Esophagus muscularis mucosa (tissue), 4 donors: ENCODE results near the gene DLD. TPM values are rescaled to one million over a fixed set of nuclear protein-coding genes. Genes with fewer than 3 reads are reported as not detected.
A peak's percentile ranks its signal among the peaks of the same experiment; 100 is the strongest.
"Not testable (repeated sequence)": the region's sequence is repeated elsewhere in the genome, so short reads cannot be mapped to it uniquely, and the experiment has no call there.

Experiments used
- DNase-seq: peaks from one replicate; pipeline ENCODE4 v3.0.0-alpha.2; 2017; ENCODE audit errors: extremely low spot score
- H3K27ac ChIP-seq, 4 donors: fragments of 200-600 bp; sonication (generic); replicated peaks in 1 of 4; 1 replicate in 3 of 4; 2 replicates in 1 of 4; pipeline ENCODE4 v1.5.1; 2016 to 2019; ENCODE audit warnings: mild to moderate bottlenecking in 1 of 4
- H3K27me3 ChIP-seq, 4 donors: fragments of 200-600 bp; sonication (generic); one replicate each; pipeline versions ENCODE4 v1.5.1 to v1.6.0; 2016 to 2019
- H3K36me3 ChIP-seq, 4 donors: fragments of 200-600 bp; sonication (generic); one replicate each; pipeline ENCODE4 v1.5.1; 2016 to 2019
- H3K4me1 ChIP-seq, 4 donors: fragments of 200-600 bp; sonication (generic); one replicate each; pipeline ENCODE4 v1.5.1; 2016 to 2019
- H3K4me3 ChIP-seq, 4 donors: fragments of 200-600 bp; sonication (generic); 1 replicate in 2 of 4; 2 replicates in 2 of 4; pipeline ENCODE4 v1.5.1; 2016 to 2019; ENCODE audit warnings: mild to moderate bottlenecking in 4 of 4, moderate library complexity in 1 of 4
- H3K9me3 ChIP-seq, 4 donors: fragments of 200-600 bp; sonication (generic); 1 replicate in 3 of 4; 2 replicates in 1 of 4; pipeline ENCODE4 v1.5.1; 2016 to 2019
- EP300 ChIP-seq: sonication (generic); formaldehyde crosslinking; IDR thresholded peaks from one replicate; pipeline ENCODE4 v1.6.1; 2017; ENCODE audit warnings: antibody characterized with exemption
- POLR2A ChIP-seq: fragments of 450-650 bp; IDR thresholded peaks from one replicate; pipeline ENCODE4 v1.6.1; 2017; ENCODE audit warnings: antibody characterized with exemption, moderate library complexity, mild to moderate bottlenecking, low read depth
- POLR2AphosphoS5 ChIP-seq, 2 donors: sonication (generic); formaldehyde crosslinking; IDR thresholded peaks; one replicate each; pipeline ENCODE4 v1.6.1; 2017; ENCODE audit warnings: antibody characterized with exemption in 2 of 2
- WGBS: methylation state at CpG from one replicate; pipeline ENCODE4 v1.1.5; 2018; 5-methylcytosine and 5-hydroxymethylcytosine counted together
- intact Hi-C: fragments of 100-400 bp; cut with DNase I; formaldehyde crosslinking; loops from one replicate; pipeline ENCODE4 v1.15.1; 2023
- total RNA-seq, 4 donors: library from RNA; depleted of rRNA; stranded (reverse); fragments of >200 nt; gene quantifications; one replicate each; pipeline versions ENCODE4 v1.1.0 to v1.2.1, GENCODE V29; 2016
- TF ChIP-seq, protein P1 (sequence below), 3 experiments: fragments of 200-600 bp in 2 of 3; fragments of 450-650 bp in 1 of 3; sonication (generic) in 2 of 3; IDR thresholded peaks; one replicate each; pipeline ENCODE4 v1.5.1; 2017 to 2019; ENCODE audit warnings: antibody characterized with exemption in 3 of 3, mild to moderate bottlenecking in 2 of 3, moderate library complexity in 1 of 3

DLD gene
- total RNA-seq, 4 donors from 2014 or later: 99.9 to 135 (median 119) TPM

- Histone ChIP-seq H3K4me3 (no peak overlapping the region), H3K27ac (peak overlapping the region; percentile 61 to 86 (median 67)), H3K27me3 (no peaks in the 10 kb centered on the region), H3K4me1 (peaks cover 19 to 86% (median 82%) of the 10 kb centered on the region in 4 donors), H3K9me3 (no peaks in the 10 kb centered on the region), H3K36me3 (peaks cover 9 to 92% (median 65%) of the 10 kb centered on the region in 4 donors)
- WGBS: 65% methylated on average over 3 of the region's 9 CpGs
- TF ChIP-seq, protein P1, sequence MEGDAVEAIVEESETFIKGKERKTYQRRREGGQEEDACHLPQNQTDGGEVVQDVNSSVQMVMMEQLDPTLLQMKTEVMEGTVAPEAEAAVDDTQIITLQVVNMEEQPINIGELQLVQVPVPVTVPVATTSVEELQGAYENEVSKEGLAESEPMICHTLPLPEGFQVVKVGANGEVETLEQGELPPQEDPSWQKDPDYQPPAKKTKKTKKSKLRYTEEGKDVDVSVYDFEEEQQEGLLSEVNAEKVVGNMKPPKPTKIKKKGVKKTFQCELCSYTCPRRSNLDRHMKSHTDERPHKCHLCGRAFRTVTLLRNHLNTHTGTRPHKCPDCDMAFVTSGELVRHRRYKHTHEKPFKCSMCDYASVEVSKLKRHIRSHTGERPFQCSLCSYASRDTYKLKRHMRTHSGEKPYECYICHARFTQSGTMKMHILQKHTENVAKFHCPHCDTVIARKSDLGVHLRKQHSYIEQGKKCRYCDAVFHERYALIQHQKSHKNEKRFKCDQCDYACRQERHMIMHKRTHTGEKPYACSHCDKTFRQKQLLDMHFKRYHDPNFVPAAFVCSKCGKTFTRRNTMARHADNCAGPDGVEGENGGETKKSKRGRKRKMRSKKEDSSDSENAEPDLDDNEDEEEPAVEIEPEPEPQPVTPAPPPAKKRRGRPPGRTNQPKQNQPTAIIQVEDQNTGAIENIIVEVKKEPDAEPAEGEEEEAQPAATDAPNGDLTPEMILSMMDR (IDR thresholded peaks at IDR 0.05): no peak
- TF ChIP-seq POLR2AphosphoS5 (IDR thresholded peaks at IDR 0.05) (no peak), EP300 (no peak), POLR2A (no peak)
- intact Hi-C loops: no loop called here
- no peak for DNase-seq
Observed at GRCh38 chr7:107951896-107952295, 60.9 kb downstream of the DLD start.

DNA sequence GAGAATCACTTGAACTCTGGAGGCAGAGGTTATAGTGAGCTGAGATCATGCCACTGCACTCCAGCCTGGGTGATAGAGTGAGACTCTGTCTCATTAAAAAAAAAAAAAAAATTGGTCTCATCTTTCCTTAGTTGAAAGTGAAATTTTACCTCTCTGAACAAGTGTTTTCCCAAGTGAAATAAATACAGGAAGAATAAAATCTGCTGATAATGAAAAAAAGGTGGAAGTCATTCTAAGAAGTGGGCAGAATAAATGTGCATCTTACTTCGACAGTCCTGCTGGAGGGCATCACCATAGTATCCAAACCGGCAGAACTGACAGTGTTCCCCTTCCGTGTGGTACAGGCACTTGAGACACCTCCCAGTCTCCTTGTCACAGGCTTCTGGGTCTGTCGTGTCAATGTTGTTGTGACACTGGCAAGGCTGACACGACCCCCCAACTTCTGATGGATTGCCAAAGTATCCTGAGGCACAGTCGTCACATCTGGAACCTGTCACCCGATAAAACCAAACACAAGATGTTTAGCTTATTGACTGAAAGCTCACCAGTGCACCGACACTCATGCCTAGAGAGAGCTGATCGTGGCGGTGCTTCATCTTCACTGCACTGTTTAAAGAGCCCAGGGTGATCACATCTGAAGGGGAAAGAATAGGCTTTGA, 62.4 kb downstream of the DLD start:
- Histone ChIP-seq H3K27me3 (no peaks in the 10 kb centered on the region), H3K27ac (peak overlapping the region; percentile 61 to 86 (median 67)), H3K36me3 (peaks cover 9 to 90% (median 62%) of the 10 kb centered on the region in 4 donors), H3K9me3 (no peaks in the 10 kb centered on the region), H3K4me1 (peaks cover 19 to 86% (median 82%) of the 10 kb centered on the region in 4 donors), H3K4me3 (no peak overlapping the region)
- 72% methylated on average over 5 of the region's 10 CpGs for WGBS
- DNase-seq: peak; percentile 70
- intact Hi-C loops: no loop called here
- TF ChIP-seq, protein P1 (IDR thresholded peaks at IDR 0.05): no peak
- no peak for TF ChIP-seq POLR2A
- no peak for TF ChIP-seq POLR2AphosphoS5 (IDR thresholded peaks at IDR 0.05)
- TF ChIP-seq EP300: no peak

GRCh38 chr7:107953924-107954303, 62.9 kb downstream of the DLD start:
- peaks cover 19 to 86% (median 81%) of the 10 kb centered on the region in 4 donors for H3K4me1 ChIP-seq
- H3K27me3 ChIP-seq: no peaks in the 10 kb centered on the region
- WGBS: 85% methylated on average over 2 of the region's 2 CpGs
- no peak overlapping the region for H3K4me3 ChIP-seq
- DNase-seq: peak; percentile 14
- H3K9me3 ChIP-seq: no peaks in the 10 kb centered on the region
- peaks cover 9 to 90% (median 60%) of the 10 kb centered on the region in 4 donors for H3K36me3 ChIP-seq
- TF ChIP-seq POLR2AphosphoS5 (IDR thresholded peaks at IDR 0.05): peak in 1 of 2 donors; percentile 7
- TF ChIP-seq POLR2A: no peak
- TF ChIP-seq, protein P1 (IDR thresholded peaks at IDR 0.05): no peak
- no peak for TF ChIP-seq EP300
- H3K27ac ChIP-seq: peak overlapping the region; percentile 61 to 86 (median 67)
- intact Hi-C loops: no loop called here

DNA sequence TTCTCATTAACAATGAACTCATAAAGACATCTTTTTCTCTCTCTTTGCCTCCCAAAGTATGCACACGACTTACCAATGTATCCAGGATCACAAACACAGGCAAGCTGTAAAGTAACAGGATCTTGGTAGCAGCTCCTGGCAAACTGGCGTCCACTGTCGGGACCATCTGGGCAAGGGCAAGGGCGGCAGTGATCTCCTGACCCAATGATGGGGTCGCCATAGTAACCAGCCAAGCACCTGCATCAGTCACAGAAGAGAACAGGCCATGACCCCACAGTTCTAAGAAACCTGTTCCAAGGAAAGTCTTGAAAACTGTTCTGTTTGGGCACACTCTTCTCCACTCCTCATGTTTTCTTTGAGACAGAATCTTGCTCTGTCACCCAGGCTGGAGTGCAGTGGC, 64.4 kb downstream of the DLD start:
- Histone ChIP-seq H3K27ac (peak overlapping the region; percentile 5 to 86 (median 79)), H3K27me3 (no peaks in the 10 kb centered on the region), H3K9me3 (no peaks in the 10 kb centered on the region), H3K4me1 (peaks cover 21 to 89% (median 82%) of the 10 kb centered on the region in 4 donors), H3K4me3 (no peak overlapping the region), H3K36me3 (peaks cover 7 to 95% (median 69%) of the 10 kb centered on the region in 4 donors)
- intact Hi-C loops: no loop called here
- DNase-seq: peak; percentile 91
- TF ChIP-seq, protein P1 (IDR thresholded peaks at IDR 0.05): no peak
- peak in 1 of 2 donors; percentile 31 for TF ChIP-seq POLR2AphosphoS5 (IDR thresholded peaks at IDR 0.05)
- WGBS: 86% methylated on average over 5 of the region's 5 CpGs

DNA sequence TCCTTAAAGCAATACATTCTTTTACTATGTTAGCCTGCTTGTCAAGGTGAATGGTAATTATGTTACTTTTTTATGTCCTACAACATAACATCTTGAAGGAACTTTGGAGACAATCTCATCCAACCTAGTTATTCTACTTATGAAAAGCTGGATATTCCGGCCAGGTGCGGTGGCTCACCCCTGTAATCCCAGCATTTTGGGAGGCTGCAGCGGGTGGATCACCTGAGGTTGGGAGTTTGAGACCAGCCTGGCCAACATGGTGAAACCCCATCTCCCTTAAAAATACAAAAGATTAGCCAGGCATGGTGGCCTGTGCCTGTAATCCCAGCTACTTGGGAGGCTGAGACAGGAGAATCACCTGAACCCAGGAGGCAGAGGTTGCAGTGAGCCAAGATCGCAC, 66.0 kb downstream of the DLD start:
- H3K4me3 ChIP-seq, intact Hi-C loops, H3K27me3 ChIP-seq, DNase-seq, H3K9me3 ChIP-seq: not testable (repeated sequence)
- Histone ChIP-seq H3K4me1 (peaks cover 23 to 90% (median 83%) of the 10 kb centered on the region in 4 donors), H3K27ac (peak overlapping the region; percentile 79 to 86 (median 80)), H3K36me3 (peaks cover 0 to 94% (median 67%) of the 10 kb centered on the region in 4 donors)
- WGBS: 96% methylated on average over 4 of the region's 4 CpGs
